ENCODE data around the gene PRM1.

Gene PRM1

DNA sequence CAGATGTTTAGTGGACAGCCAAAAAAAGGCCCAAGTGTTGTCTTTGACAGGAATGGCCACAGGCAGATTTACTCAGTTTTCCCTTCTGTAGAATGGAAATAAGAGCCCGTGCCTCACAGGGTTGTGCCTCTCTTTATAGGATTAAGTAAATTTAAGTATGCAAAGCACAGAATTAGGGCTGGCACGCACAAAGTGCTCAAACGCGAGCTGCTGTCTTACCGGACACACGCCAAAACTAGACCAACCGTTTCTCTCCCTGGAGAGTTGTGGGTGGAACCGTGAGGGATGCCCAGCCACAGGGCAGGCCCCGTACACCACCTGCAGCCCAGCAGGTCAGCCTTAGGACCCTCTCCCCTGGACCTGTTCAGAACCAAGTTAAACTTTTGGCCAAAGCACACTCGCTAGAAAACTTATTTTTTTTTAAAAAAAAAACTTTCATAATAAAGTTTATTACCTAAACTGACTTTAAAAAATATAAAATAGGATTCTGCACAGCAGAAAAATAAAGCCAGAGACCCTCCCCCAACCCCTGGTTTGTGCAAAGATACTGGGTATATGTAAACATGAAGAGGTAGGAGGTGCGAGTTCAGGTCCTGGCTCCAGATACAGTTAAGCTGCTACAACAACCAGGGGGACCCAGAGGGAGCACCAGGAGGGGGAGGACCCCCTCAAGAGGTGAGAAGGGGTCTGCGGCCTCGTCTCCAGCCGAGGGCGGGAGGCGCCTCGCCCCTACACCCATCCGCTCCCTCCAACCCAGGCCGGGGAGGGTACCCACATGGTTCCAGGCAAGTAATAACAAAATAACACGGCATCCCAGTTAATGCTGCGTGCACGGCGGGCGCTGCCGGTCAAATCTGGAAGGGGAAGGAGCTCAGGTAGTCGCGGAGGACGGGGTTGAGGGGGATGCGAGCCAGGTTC, 26.9 kb downstream of the PRM1 start:
- TF ChIP-seq, protein P1, sequence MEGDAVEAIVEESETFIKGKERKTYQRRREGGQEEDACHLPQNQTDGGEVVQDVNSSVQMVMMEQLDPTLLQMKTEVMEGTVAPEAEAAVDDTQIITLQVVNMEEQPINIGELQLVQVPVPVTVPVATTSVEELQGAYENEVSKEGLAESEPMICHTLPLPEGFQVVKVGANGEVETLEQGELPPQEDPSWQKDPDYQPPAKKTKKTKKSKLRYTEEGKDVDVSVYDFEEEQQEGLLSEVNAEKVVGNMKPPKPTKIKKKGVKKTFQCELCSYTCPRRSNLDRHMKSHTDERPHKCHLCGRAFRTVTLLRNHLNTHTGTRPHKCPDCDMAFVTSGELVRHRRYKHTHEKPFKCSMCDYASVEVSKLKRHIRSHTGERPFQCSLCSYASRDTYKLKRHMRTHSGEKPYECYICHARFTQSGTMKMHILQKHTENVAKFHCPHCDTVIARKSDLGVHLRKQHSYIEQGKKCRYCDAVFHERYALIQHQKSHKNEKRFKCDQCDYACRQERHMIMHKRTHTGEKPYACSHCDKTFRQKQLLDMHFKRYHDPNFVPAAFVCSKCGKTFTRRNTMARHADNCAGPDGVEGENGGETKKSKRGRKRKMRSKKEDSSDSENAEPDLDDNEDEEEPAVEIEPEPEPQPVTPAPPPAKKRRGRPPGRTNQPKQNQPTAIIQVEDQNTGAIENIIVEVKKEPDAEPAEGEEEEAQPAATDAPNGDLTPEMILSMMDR (IDR thresholded peaks at IDR 0.05; ENCODE audit: insufficient read depth, missing control alignments): no peak
- FAIRE-seq (no peak), DNase-seq (ENCODE audit: insufficient read length, low spot score) (no peak)

DNA sequence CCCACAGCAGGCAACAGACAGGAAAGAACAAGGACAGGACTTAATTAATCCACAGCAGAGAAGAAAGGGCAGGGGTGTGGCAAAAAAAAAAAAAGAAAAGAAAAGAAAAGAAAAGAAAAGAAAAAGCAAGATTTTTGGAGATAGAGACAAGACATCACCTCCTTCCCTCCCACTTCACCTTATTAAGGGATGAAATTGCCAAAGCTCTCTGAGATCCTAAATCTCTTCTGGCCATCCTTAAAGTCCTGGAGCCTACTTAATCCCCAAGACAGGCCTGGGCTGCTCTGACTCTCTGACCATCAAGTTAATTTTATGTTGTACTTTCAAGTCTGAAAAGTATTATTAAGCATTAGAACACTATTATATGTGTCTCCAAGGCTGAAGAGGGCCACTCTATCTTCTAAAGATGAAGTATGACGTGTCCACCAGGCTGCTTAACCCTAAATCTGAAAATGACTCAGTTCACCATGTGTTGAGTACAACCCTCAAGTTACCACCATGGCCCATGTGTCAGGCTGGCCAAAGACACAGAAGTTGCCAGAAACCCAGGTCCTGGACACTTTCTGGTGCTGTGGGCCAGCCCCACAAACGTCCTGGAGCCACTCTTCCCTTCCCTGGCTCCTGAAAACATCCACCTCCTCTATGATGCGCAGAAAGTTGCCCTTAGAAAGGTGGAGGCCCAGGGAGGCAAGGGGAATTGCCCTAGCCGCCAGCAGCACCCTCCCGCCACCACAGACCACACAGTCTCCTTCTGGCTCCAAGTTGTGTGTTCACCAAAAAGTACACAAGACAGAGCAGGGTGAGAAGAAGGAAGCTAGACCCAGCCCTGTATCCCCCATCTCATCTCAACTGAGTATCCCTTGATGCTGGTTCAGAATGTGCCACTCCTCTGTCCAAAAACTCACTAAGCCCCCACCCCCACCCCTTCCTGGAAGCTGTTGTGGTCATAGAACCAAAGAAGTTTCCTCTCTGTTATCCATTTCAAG, 27.8 kb downstream of the PRM1 start:
- DNase-seq (ENCODE audit: insufficient read length, low spot score) (no peak), FAIRE-seq (no peak)
- TF ChIP-seq, protein P1 (IDR thresholded peaks at IDR 0.05; ENCODE audit: insufficient read depth, missing control alignments): no peak

DNA sequence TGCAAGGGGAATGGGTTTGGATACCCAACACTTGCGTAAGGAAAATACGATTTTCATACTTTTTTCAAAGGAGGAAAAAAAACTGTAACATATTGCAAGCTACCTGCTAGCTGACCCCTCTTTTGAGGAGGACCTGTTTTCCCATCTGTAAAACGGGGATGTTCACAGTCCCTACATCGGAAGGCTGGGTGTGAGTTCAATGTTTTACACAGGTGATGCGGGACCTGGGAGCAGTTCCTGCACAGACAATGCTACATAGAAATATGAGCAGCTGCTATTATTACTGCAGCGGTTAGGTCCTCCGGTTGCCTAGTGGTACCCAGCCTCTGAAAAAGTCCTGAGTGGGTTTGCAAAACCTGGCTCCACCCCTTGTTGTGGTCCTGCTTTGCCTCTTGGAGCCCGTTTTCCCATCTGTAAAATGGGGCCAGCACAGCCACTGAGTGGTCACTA, 28.6 kb downstream of the PRM1 start:
- TF ChIP-seq, protein P1 (IDR thresholded peaks at IDR 0.05; ENCODE audit: insufficient read depth, missing control alignments): no peak
- no peak for FAIRE-seq
- no peak for DNase-seq (ENCODE audit: insufficient read length, low spot score)

DNA sequence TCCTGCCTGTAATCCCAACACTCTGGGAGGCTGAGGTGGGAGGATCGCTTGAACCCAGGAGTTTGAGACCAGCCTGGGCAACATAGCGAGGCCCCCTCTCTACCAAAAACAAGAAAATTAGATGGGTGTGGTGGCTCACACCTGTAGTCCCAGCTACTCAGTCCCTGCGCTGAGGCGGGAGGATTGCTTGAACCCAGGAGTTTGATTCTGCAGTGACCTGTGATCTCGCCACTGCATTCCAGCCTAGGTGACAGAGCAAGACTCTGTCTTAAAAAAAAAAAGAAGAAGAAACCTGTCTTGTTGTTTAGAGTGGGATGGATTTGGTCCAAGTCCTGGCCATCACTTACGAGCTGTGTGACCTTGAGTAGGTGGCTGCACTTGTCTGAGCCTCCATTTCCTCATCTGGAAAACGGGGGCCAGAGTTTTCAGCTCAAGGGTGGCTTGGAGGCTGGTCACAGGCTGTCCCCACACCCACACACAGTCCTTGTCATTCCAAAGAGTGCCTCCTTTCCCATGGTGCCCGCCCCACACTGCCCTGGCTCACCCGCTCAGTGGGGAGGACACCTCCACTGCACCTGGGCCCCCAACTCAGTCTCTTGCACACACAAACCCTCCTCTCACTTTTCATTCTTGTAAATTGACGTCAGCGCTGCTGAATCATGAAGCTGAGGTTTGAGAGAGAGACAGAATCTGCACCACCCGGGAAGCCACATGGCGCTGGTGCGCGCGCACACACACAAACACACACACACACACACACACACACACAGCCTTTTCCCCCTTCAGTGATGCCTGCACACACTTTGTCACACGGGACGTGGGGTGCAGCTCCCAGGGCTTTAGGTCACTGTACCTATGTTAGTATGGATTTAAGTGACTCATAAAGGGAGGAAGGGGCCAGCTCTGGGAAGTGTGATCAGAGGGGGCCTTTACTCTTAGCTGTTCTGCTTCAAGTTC, 29.3 kb downstream of the PRM1 start:
- FAIRE-seq: no peak
- TF ChIP-seq, protein P1 (IDR thresholded peaks at IDR 0.05; ENCODE audit: insufficient read depth, missing control alignments): no peak
- DNase-seq (ENCODE audit: insufficient read length, low spot score): no peak

DNA sequence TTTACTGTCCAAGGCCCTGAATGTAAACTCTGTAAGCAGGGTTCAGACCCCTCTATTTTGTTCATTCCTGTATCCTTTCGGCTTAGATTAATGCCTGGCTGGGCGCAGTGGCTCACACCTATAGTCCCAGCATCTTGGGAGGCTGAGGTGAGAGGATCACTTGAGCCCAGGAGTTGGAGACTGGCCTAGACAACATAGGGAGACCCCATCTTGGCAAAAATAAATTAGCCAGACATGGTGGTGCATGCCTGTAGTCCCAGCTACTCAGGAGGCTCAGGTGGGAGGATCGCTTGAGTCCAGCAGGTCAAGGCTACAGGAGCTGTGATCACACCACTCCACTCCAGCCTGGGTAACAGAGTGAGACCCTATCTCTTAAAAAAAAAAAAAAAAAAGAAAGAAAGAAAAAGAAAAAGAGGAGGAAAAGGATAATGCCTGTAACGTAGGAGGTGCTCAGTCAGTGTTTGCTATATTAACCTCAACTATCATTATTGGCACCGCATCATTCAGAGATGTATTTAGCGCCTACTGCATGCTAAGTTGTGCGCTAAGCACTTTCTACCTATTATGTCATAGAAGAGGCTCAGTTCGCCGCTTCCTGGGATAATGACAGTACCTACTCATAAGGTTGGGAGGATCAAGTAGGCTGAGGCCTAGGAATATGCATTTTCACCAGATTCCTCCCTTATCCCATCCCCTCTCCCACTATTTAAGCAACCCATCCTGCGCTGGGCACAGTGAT, 30.2 kb downstream of the PRM1 start:
- TF ChIP-seq, protein P1 (IDR thresholded peaks at IDR 0.05; ENCODE audit: insufficient read depth, missing control alignments): no peak
- FAIRE-seq: no peak
- no peak for DNase-seq (ENCODE audit: insufficient read length, low spot score)

Measured in D721Med (cell line).